ENCODE results near the gene CRTAC1. TPM values are rescaled to one million over a fixed set of nuclear protein-coding genes. Genes with fewer than 3 reads are reported as not detected.

Gene CRTAC1
- total and polyA plus RNA-seq, 12 donors, result 0.09 to 1.4 (median 0.48) TPM; not detected in 4

DNA sequence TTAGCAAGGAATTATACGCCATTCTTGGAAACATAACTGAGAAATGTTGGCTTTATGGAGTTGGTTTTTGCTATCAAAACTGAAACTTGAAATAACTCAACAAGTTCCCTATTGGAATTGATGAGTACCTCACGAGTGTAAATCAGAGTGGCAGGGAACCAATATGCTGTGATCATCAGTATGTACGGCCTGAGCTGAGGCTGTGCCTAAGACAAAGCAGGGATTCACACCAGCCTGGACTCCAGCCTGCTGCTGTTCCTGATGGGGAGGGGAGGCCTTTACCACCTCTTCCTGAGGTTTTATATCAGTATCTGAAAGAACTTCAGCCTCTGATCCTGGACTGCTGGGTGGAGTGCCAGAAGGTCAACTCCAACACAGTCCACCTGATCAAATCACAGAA is 52.7 kb downstream of the CRTAC1 start:
- H3K27ac ChIP-seq, result no peak overlapping the region
- H3K27me3 ChIP-seq, result peaks cover 34% of the 10 kb centered on the region
- no peaks in the 10 kb centered on the region for H3K4me1 ChIP-seq (replicated peaks in 1 of 2)
- WGBS, 4 donors, result 52 to 69% (median 61%) methylated on average over 3 of the region's 3 CpGs
- no peak overlapping the region for H3K4me3 ChIP-seq
- H3K36me3 ChIP-seq (replicated peaks in 1 of 2), result no peaks in the 10 kb centered on the region
- intact Hi-C loops (cut with DNase I), result no loop called here
- no peaks in the 10 kb centered on the region for H3K9me3 ChIP-seq (replicated peaks in 1 of 3)
- TF ChIP-seq POLR2A (IDR thresholded peaks at IDR 0.05) (no peak), CTCF (IDR thresholded peaks at IDR 0.05) (no peak)
- DNase-seq, result no peak

DNA sequence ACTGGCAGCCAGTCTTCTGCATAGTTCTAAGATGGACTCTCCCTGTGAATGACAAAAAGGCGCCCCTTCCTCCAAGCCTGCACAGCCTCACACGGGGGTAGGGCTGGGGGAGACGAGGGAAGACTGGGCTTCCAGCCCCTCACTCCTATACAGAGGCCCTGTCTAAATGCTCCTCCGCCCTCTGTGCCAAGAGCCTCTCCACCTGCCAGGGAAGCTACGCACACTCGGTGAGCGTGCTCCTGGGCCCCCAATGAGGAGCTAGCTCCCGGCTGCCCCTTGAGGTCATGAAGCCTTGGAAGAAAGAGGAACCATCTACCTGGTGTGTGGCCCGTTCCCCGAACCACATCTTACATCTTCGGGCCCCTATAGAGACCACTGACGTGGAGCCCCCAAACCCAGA is 54.8 kb downstream of the CRTAC1 start:
- Histone ChIP-seq H3K36me3 (replicated peaks in 1 of 2) (no peaks in the 10 kb centered on the region), H3K27ac (no peak overlapping the region), H3K4me1 (replicated peaks in 1 of 2) (no peaks in the 10 kb centered on the region), H3K4me3 (no peak overlapping the region), H3K27me3 (peaks cover 35% of the 10 kb centered on the region), H3K9me3 (replicated peaks in 1 of 3) (no peaks in the 10 kb centered on the region)
- TF ChIP-seq CTCF (IDR thresholded peaks at IDR 0.05), result no peak
- TF ChIP-seq POLR2A (IDR thresholded peaks at IDR 0.05), result no peak
- DNase-seq, result no peak
- WGBS, 4 donors, result 59 to 90% (median 81%) methylated on average over 4 to 12 of the region's 12 CpGs
- intact Hi-C loops (cut with DNase I), result no loop called here

DNA sequence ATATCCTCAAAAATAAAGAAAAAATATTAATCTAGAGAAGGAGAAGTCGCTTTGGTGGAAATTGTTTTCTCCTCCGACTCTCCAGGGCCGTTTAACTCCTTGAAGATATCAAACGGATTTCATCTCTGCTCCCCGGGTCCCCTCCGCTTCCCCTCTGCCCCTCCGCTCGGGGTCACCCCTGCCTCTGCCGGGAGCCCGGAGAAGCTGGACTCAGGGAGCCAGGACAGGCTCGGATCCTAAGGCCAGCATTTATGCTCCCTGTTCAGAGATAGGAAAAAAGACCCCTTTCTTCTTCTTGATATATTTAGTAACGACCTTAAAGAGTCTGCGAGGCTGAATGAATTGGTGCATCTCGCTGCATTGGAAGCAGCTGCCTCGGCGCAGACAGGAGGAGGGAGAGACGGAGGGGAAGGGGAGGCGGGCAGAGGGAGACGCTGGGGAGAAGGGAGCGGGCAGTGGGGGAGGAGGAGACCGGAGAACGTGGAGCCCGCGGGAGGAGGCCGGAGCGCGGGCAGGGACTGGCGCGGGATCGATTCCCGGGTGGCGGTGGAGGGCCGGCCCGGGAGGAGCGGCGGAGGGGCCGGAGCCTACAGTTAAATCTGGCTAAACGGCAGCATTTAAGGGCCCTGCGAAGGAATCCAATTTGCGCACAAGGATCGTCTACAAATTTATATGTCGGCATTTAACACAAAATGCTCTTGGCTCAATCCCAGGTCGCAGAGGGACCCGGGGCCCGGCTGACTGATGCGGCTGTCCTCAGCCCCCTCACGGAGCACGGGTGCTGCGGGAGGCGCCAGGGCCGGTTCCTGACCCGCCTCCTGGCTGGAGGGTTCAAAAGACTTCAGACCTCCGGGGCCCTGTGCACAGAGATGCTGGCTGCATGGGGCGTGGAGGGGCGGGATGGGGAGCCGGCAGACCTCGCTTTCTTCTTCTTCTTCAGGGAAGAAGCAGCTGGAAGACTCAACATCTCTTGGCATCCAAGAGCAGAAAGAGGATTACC is 55.6 kb downstream of the CRTAC1 start:
- Histone ChIP-seq H3K4me3 (no peak overlapping the region), H3K27me3 (peaks cover 40% of the 10 kb centered on the region), H3K4me1 (replicated peaks in 1 of 2) (no peaks in the 10 kb centered on the region), H3K9me3 (replicated peaks in 1 of 3) (no peaks in the 10 kb centered on the region), H3K36me3 (replicated peaks in 1 of 2) (no peaks in the 10 kb centered on the region), H3K27ac (no peak overlapping the region)
- TF ChIP-seq POLR2A (IDR thresholded peaks at IDR 0.05), result no peak
- no peak for TF ChIP-seq CTCF (IDR thresholded peaks at IDR 0.05)
- no peak for DNase-seq
- intact Hi-C loops (cut with DNase I), result no loop called here
- 13 to 27% (median 22%) methylated on average over 48 to 57 of the region's 57 CpGs for WGBS, 4 donors

DNA sequence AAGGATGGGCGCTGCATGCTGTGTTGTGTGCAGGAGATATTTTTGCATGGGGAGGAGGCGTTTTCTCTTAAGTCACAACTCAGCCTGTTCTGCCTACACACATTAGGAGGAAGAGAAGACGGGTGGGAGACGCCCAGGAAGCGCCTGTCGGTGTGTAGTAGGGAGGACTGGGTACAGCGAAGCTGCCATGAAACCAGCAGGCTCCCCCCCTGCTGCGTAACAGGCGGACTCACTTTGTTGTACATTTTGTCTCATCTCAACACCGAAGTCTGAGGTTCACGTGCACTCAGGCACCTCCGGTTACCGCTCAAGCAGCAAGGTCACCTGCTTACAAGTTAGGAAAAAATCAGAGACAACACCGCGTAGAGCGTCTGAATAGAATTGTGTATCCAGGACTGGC is 56.3 kb downstream of the CRTAC1 start:
- WGBS, 4 donors, result 42 to 71% (median 50%) methylated on average over 16 of the region's 16 CpGs
- intact Hi-C loops (cut with DNase I), result no loop called here
- Histone ChIP-seq H3K4me1 (replicated peaks in 1 of 2) (no peaks in the 10 kb centered on the region), H3K4me3 (no peak overlapping the region), H3K27ac (no peak overlapping the region), H3K27me3 (peaks cover 36% of the 10 kb centered on the region), H3K36me3 (replicated peaks in 1 of 2) (no peaks in the 10 kb centered on the region), H3K9me3 (replicated peaks in 1 of 3) (no peaks in the 10 kb centered on the region)
- no peak for DNase-seq
- TF ChIP-seq CTCF (IDR thresholded peaks at IDR 0.05), result no peak
- no peak for TF ChIP-seq POLR2A (IDR thresholded peaks at IDR 0.05)
